HEK293 (cell line): ENCODE results near the gene THBS3.
A peak's percentile ranks its signal among the peaks of the same experiment; 100 is the strongest.

ENCODE experiments used
- BCL11A ChIP-seq: fragments of 450-650 bp; formaldehyde crosslinking; IDR thresholded peaks from 2 replicates; pipeline ENCODE4 v1.5.1; 2016; ENCODE audit warnings: low read depth, missing biosample characterization, missing genetic modification characterization
- GFI1B ChIP-seq: fragments of 450-650 bp; formaldehyde crosslinking; IDR thresholded peaks from 2 replicates; pipeline ENCODE4 v1.5.1; 2016; ENCODE audit warnings: missing biosample characterization, missing genetic modification characterization
- GLIS1 ChIP-seq: fragments of 450-650 bp; formaldehyde crosslinking; IDR thresholded peaks from 2 replicates; pipeline ENCODE4 v1.5.1; 2016; ENCODE audit warnings: missing biosample characterization, missing genetic modification characterization
- GLIS2 ChIP-seq: fragments of 450-650 bp; formaldehyde crosslinking; IDR thresholded peaks from 2 replicates; pipeline ENCODE4 v1.5.1; 2016; ENCODE audit warnings: missing biosample characterization, missing genetic modification characterization
- HIC1 ChIP-seq: fragments of 450-650 bp; formaldehyde crosslinking; IDR thresholded peaks from 2 replicates; pipeline ENCODE4 v1.5.1; 2016; ENCODE audit warnings: missing biosample characterization, missing genetic modification characterization
- KLF17 ChIP-seq: fragments of 450-650 bp; formaldehyde crosslinking; IDR thresholded peaks from 2 replicates; pipeline ENCODE4 v1.5.1; 2016; ENCODE audit warnings: missing biosample characterization, missing genetic modification characterization
- KLF9 ChIP-seq: fragments of 450-650 bp; formaldehyde crosslinking; IDR thresholded peaks from 2 replicates; pipeline ENCODE4 v1.5.1; 2016; ENCODE audit warnings: missing biosample characterization, missing genetic modification characterization, low read depth
- SCRT2 ChIP-seq: fragments of 450-650 bp; formaldehyde crosslinking; IDR thresholded peaks from 2 replicates; pipeline ENCODE4 v1.5.1; 2016; ENCODE audit warnings: missing biosample characterization, missing genetic modification characterization
- SP2 ChIP-seq: fragments of 450-650 bp; formaldehyde crosslinking; IDR thresholded peaks from 2 replicates; pipeline ENCODE4 v1.5.1; 2016; ENCODE audit warnings: missing biosample characterization, missing genetic modification characterization
- SP7 ChIP-seq: fragments of 450-650 bp; formaldehyde crosslinking; IDR thresholded peaks from 2 replicates; pipeline ENCODE4 v1.5.1; 2016; ENCODE audit warnings: missing biosample characterization, missing genetic modification characterization
- YY2 ChIP-seq: fragments of 450-650 bp; formaldehyde crosslinking; IDR thresholded peaks from 2 replicates; pipeline ENCODE4 v1.5.1; 2016; ENCODE audit warnings: missing biosample characterization, missing genetic modification characterization
- ZBTB1 ChIP-seq: fragments of 450-650 bp; formaldehyde crosslinking; IDR thresholded peaks from 2 replicates; pipeline ENCODE4 v1.5.1; 2016; ENCODE audit warnings: missing biosample characterization, missing genetic modification characterization
- ZBTB17 ChIP-seq: fragments of 450-650 bp; formaldehyde crosslinking; IDR thresholded peaks from 2 replicates; pipeline ENCODE4 v1.5.1; 2016; ENCODE audit warnings: missing biosample characterization, missing genetic modification characterization
- ZBTB21 ChIP-seq: fragments of 450-650 bp; formaldehyde crosslinking; IDR thresholded peaks from 2 replicates; pipeline ENCODE4 v1.5.1; 2017; ENCODE audit warnings: missing biosample characterization, missing genetic modification characterization
- ZBTB26 ChIP-seq: fragments of 450-650 bp; formaldehyde crosslinking; optimal IDR thresholded peaks from 2 replicates; pipeline ENCODE3; 2016; ENCODE audit warnings: missing biosample characterization, mild to moderate bottlenecking, missing genetic modification characterization
- ZEB2 ChIP-seq: fragments of 450-650 bp; formaldehyde crosslinking; IDR thresholded peaks from 2 replicates; pipeline ENCODE4 v1.5.1; 2016; ENCODE audit warnings: missing biosample characterization, missing genetic modification characterization
- ZNF138 ChIP-seq: fragments of 450-650 bp; formaldehyde crosslinking; IDR thresholded peaks from 2 replicates; pipeline ENCODE4 v1.5.1; 2016; ENCODE audit warnings: missing biosample characterization, missing genetic modification characterization, borderline replicate concordance
- ZNF18 ChIP-seq: fragments of 450-650 bp; formaldehyde crosslinking; IDR thresholded peaks from 2 replicates; pipeline ENCODE4 v1.5.1; 2016; ENCODE audit warnings: missing biosample characterization, missing genetic modification characterization
- ZNF184 ChIP-seq: fragments of 450-650 bp; IDR thresholded peaks from 2 replicates; pipeline ENCODE4 v1.5.1; 2018; ENCODE audit warnings: missing biosample characterization, mild to moderate bottlenecking, missing genetic modification characterization
- ZNF24 ChIP-seq: fragments of 450-650 bp; formaldehyde crosslinking; IDR thresholded peaks from 2 replicates; pipeline ENCODE4 v1.5.1; 2016; ENCODE audit warnings: missing biosample characterization, missing genetic modification characterization
- ZNF311 ChIP-seq: fragments of 450-650 bp; formaldehyde crosslinking; IDR thresholded peaks from 2 replicates; pipeline ENCODE4 v1.5.1; 2017; ENCODE audit warnings: missing biosample characterization, missing genetic modification characterization, borderline replicate concordance
- ZNF423 ChIP-seq: fragments of 450-650 bp; formaldehyde crosslinking; IDR thresholded peaks from 2 replicates; pipeline ENCODE4 v1.5.1; 2016; ENCODE audit warnings: missing biosample characterization, missing genetic modification characterization
- ZNF571 ChIP-seq: fragments of 450-650 bp; formaldehyde crosslinking; IDR thresholded peaks from 2 replicates; pipeline ENCODE4 v1.5.0; 2017; ENCODE audit warnings: missing biosample characterization, missing genetic modification characterization
- ZNF580 ChIP-seq: fragments of 450-650 bp; formaldehyde crosslinking; IDR thresholded peaks from 2 replicates; pipeline ENCODE4 v1.5.1; 2016; ENCODE audit warnings: missing biosample characterization, missing genetic modification characterization
- ZNF600 ChIP-seq: fragments of 450-650 bp; formaldehyde crosslinking; IDR thresholded peaks from 2 replicates; pipeline ENCODE4 v1.5.1; 2016; ENCODE audit warnings: missing biosample characterization, missing genetic modification characterization
- ZNF610 ChIP-seq: fragments of 450-650 bp; formaldehyde crosslinking; IDR thresholded peaks from 2 replicates; pipeline ENCODE4 v1.5.1; 2016; ENCODE audit warnings: missing biosample characterization, missing genetic modification characterization, borderline replicate concordance
- ZNF623 ChIP-seq: fragments of 450-650 bp; formaldehyde crosslinking; IDR thresholded peaks from 2 replicates; pipeline ENCODE4 v1.5.1; 2016; ENCODE audit warnings: missing biosample characterization, missing genetic modification characterization
- ZNF843 ChIP-seq: fragments of 450-650 bp; formaldehyde crosslinking; IDR thresholded peaks from 2 replicates; pipeline ENCODE4 v1.5.1; 2016; ENCODE audit warnings: missing biosample characterization, missing genetic modification characterization
- ZSCAN16 ChIP-seq: fragments of 450-650 bp; formaldehyde crosslinking; IDR thresholded peaks from 2 replicates; pipeline ENCODE4 v1.5.1; 2016; ENCODE audit warnings: missing biosample characterization, missing genetic modification characterization
- ZXDB ChIP-seq: fragments of 450-650 bp; formaldehyde crosslinking; IDR thresholded peaks from 2 replicates; pipeline ENCODE4 v1.5.1; 2016; ENCODE audit warnings: missing biosample characterization, missing genetic modification characterization
- TF ChIP-seq, protein P1 (sequence below): fragments of 450-650 bp; formaldehyde crosslinking; IDR thresholded peaks from 2 replicates; pipeline ENCODE4 v1.5.1; 2016; ENCODE audit warnings: missing biosample characterization, missing genetic modification characterization

Gene THBS3

GRCh38 chr1:155173478-155174323 is 34.0 kb downstream of the THBS3 start, which contains the start of gene TRIM46 (continued):
- TF ChIP-seq BCL11A (peak; percentile 36; the same call in 1 of the 2 replicates), ZNF843 (tag by site-specific recombination) (peak; percentile 50), SCRT2 (tag by site-specific recombination) (peak; percentile 80), ZBTB1 (tag by site-specific recombination) (0 out of 2 replicates have a peak, but pooled peaks have one; percentile 36), ZBTB17 (tag by site-specific recombination) (peak; percentile 60; the same call in 1 of the 2 replicates), ZNF600 (peak; percentile 100), SP7 (tag by site-specific recombination) (peak; percentile 56), ZNF580 (tag by site-specific recombination) (no peak; the same call in 1 of the 2 replicates), ZBTB21 (tag by site-specific recombination) (no peak), HIC1 (peak; percentile 65; the same call in 1 of the 2 replicates), ZNF24 (peak; percentile 41; the same call in 1 of the 2 replicates), ZNF311 (tag by site-specific recombination) (no peak), ZSCAN16 (no peak), ZNF138 (tag by site-specific recombination) (no peak), GLIS2 (peak; percentile 91), ZNF571 (tag by site-specific recombination) (no peak), ZEB2 (tag by site-specific recombination) (peak; percentile 76), SP2 (tag by site-specific recombination) (0 out of 2 replicates have a peak, but pooled peaks have one; percentile 13), KLF17 (tag by site-specific recombination) (peak; percentile 75), KLF9 (tag by site-specific recombination) (0 out of 2 replicates have a peak, but pooled peaks have one; percentile 24), ZXDB (peak; percentile 23; the same call in 1 of the 2 replicates), GFI1B (tag by site-specific recombination) (no peak), ZNF423 (tag by site-specific recombination) (peak; percentile 86), ZBTB26 (tag by site-specific recombination) (peak; percentile 40), ZNF610 (peak; percentile 18; the same call in 1 of the 2 replicates), YY2 (peak; percentile 33; the same call in 1 of the 2 replicates), ZNF18 (tag by site-specific recombination) (0 out of 2 replicates have a peak, but pooled peaks have one; percentile 30), ZNF623 (no peak), GLIS1 (peak; percentile 98), ZNF184 (tag by site-specific recombination) (no peak; the same call in 1 of the 2 replicates)
- TF ChIP-seq, protein P1, sequence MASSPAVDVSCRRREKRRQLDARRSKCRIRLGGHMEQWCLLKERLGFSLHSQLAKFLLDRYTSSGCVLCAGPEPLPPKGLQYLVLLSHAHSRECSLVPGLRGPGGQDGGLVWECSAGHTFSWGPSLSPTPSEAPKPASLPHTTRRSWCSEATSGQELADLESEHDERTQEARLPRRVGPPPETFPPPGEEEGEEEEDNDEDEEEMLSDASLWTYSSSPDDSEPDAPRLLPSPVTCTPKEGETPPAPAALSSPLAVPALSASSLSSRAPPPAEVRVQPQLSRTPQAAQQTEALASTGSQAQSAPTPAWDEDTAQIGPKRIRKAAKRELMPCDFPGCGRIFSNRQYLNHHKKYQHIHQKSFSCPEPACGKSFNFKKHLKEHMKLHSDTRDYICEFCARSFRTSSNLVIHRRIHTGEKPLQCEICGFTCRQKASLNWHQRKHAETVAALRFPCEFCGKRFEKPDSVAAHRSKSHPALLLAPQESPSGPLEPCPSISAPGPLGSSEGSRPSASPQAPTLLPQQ (tag by site-specific recombination), result peak; percentile 36; the same call in 1 of the 2 replicates
